GM18861 (cell line): ENCODE measurements around the gene SPDYE6.
"Not testable (repeated sequence)": the region's sequence is repeated elsewhere in the genome, so short reads cannot be mapped to it uniquely, and the experiment has no call there.

Experiments
- ATAC-seq: cut with Tn5 transposase; IDR thresholded peaks from one replicate; pipeline ENCODE4 v1.9.1; 2021; ENCODE audit not compliant: unreplicated experiment

SPDYE6 gene

DNA sequence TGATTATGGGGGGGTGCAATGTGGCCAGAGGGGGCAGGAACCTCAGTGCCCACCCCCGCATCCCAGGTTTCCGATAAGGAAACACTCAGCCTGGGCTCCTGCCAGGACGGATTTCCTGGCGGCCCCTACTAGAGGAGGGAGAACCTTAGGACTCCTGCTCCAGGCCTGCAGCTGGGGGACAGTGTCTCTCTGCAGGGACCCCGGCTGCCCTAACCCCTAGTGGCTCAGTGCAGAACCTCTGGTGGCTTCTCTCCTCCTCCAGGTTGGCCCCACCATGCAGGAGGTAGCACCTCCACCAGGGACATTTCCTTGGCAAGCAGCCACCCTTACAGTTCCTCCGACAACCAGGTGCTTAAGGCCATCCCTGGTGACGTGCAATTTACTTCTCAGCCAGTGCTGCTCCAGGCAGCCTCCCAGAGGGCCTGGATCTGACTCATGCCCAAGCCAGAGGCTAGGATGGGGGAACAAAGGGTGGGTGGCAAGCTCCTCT lies 37.7 kb downstream of the SPDYE6 start:
- no peak for ATAC-seq

- ATAC-seq = no peak
These were observed 38.8 kb downstream of the SPDYE6 start for GRCh38 chr7:102317231-102318059.

- no peak for ATAC-seq
These were observed 42.1 kb downstream of the SPDYE6 start for GRCh38 chr7:102313997-102314780.

GRCh38 chr7:102312317-102312716 lies 43.9 kb downstream of the SPDYE6 start:
- no peak for ATAC-seq

GRCh38 chr7:102310414-102310815 lies 45.8 kb downstream of the SPDYE6 start:
- no peak for ATAC-seq

- peak; percentile 54 for ATAC-seq
These were observed 49.1 kb downstream of the SPDYE6 start for GRCh38 chr7:102306916-102307677.

- peak; percentile 48 for ATAC-seq
These were observed 50.6 kb downstream of the SPDYE6 start for GRCh38 chr7:102305414-102306268.

DNA sequence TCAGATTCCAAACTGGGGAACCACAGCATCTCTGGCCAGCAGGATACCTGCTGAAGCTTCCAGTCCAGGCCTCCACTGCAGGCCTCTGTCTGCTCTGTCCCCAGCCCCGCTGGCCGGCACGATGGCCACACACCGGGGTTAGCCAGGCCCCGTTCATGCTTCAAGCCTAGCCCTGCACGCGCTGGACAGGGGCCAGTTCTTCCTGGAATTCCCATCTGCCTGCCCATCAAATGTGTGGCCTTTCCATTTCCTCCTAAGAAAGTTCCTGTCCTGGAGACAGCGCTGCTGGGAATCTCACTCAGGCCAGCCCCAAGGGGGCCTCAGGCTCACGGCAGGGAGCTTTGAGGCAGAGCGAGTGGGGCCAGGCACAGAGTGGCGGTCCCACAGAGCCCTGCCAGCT lies 51.6 kb downstream of the SPDYE6 start:
- no peak for ATAC-seq

- no peak for ATAC-seq
These were observed 52.4 kb downstream of the SPDYE6 start for GRCh38 chr7:102303669-102304422.

DNA sequence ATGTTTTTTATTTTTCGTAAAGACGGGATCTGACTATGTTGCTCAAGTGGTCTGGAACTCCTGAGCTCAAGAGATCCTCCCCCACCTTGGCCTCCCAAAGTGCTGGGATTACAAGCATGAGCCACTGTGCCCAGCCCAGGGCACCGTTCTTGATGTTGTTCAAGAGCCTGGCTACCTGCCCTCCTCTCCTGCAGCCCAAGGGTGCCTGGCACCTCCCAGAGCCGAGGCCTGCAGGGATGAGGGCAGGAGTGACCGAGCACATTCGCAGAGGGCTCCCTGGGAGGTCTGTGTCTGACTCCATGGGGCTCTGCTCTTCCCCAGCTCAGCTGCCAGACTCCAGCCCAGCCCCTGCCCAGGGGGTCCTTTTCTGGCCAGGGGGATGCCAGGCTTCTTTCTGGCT lies 54.2 kb downstream of the SPDYE6 start:
- ATAC-seq = no peak

GRCh38 chr7:102301367-102301766 lies 54.9 kb downstream of the SPDYE6 start:
- not testable (repeated sequence) for ATAC-seq

DNA sequence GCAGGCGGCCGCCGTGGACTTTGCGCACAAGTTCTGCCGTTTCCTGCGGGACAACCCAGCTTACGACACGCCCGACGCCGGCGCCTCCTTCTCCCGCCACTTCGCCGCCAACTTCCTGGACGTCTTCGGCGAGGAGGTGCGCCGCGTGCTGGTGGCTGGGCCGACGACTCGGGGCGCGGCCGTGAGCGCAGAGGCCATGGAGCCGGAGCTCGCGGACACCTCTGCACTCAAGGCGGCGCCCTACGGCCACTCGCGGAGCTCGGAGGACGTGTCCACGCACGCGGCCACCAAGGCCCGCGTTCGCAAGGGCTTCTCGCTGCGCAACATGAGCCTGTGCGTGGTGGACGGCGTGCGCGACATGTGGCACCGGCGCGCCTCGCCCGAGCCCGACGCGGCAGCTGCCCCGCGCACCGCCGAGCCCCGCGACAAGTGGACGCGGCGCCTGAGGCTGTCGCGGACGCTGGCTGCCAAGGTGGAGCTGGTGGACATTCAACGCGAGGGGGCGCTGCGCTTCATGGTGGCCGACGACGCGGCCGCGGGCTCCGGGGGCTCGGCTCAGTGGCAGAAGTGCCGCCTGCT lies 55.5 kb downstream of the SPDYE6 start:
- ATAC-seq = no peak

- ATAC-seq = no peak
These were observed 58.6 kb downstream of the SPDYE6 start for GRCh38 chr7:102297487-102298218.

DNA sequence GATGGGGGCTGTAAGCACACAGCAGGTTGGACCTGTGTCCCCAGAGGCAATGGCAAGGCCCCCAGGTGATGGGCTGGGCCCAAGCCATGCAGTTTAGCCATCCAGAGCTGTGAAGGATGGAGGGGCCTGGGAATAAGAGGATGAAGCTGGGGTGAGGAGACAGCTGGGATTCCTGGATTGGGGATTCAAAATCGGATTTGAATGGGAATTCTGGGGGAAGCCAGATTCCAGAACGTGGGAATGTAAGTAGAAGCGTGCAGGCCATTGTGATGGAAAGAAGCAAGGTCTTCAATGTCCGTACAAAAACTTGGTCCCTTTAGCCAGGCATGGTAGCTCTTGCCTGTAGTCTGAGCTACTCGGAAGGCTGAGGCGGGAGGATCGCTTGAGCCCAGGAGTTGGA lies 59.7 kb downstream of the SPDYE6 start:
- ATAC-seq = no peak

GRCh38 chr7:102296179-102296438 lies 60.1 kb downstream of the SPDYE6 start:
- no peak for ATAC-seq
